ENCODE results near the gene SPAG16.

SPAG16 gene

DNA sequence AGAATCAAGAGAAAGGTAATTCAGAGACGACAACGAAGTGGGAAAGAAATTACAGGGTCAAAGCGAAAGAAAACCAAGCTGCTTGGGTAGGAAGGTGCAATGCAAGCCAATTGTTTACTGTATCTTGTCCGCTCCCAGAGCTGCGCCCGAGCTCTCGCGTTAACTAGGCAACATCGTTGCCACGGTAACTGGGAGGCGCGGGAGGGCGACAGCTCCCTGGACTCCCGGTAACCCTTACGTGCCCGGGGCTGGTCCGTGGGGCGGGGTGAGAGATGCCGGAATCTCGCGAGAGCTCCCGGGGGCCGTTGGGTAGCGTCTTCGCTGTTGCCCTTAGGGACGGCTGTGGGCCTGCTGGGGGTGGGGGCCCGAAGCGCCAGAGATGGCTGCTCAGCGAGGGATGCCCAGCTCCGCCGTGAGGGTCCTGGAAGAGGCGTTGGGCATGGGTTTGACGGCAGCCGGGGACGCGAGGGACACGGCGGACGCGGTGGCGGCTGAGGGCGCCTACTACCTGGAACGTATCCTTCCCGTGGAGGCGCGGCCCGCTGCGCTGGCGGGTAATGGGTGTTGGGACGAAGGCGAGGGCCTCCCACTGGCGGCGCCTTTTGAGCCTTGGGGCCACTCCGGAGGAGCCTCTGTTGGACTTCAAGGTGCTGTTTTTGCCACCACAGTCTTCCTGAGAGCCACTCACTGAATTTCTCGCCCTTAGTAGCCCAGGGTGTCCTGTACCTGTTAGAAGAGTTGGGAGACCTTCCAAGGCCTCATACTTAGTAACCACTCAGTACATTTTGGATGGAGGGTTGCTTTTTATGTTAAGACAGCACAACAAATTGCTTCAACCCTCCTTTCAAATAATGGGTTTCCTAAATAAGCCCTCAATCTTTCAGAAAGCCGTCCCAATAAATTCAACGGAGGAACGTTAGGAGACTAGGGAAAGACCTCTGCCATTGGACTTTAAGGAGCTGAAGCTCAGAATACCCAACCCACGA lies at the start of gene SPAG16:
SPAG16 (plus strand) TSS at position 360 of the 986 bp plus-strand sequence.
- peak; percentile 76 to 98 for DNase-seq (ENCODE audit: low read depth in 1 of 2, low spot score in 1 of 2)
- in situ Hi-C loops (cut with HindIII; ENCODE audit: low pct_unique_long_range_greater_than_20kb, low sequenced_read_pairs) = no loop called here
- no peak for TF ChIP-seq JUND (IDR thresholded peaks at IDR 0.05; ENCODE audit: low read depth)

GRCh38 chr2:213234641-213235040 lies 49.6 kb upstream of the SPAG16 start:
- in situ Hi-C loops (cut with HindIII; ENCODE audit: low pct_unique_long_range_greater_than_20kb, low sequenced_read_pairs) = no loop called here
- DNase-seq (ENCODE audit: low read depth in 1 of 2, low spot score in 1 of 2) = no peak
- TF ChIP-seq JUND (IDR thresholded peaks at IDR 0.05; ENCODE audit: low read depth) = no peak

GRCh38 chr2:213235741-213236140 lies 48.5 kb upstream of the SPAG16 start:
- DNase-seq (ENCODE audit: low read depth in 1 of 2, low spot score in 1 of 2) = no peak
- in situ Hi-C loops (cut with HindIII; ENCODE audit: low pct_unique_long_range_greater_than_20kb, low sequenced_read_pairs) = no loop called here
- TF ChIP-seq JUND (IDR thresholded peaks at IDR 0.05; ENCODE audit: low read depth) = no peak

GRCh38 chr2:213237251-213237650 lies 47.0 kb upstream of the SPAG16 start:
- no peak for TF ChIP-seq JUND (IDR thresholded peaks at IDR 0.05; ENCODE audit: low read depth)
- no peak for DNase-seq (ENCODE audit: low read depth in 1 of 2, low spot score in 1 of 2)
- in situ Hi-C loops (cut with HindIII; ENCODE audit: low pct_unique_long_range_greater_than_20kb, low sequenced_read_pairs) = no loop called here

- no peak for DNase-seq (ENCODE audit: low read depth in 1 of 2, low spot score in 1 of 2)
- no peak for TF ChIP-seq JUND (IDR thresholded peaks at IDR 0.05; ENCODE audit: low read depth)
- in situ Hi-C loops (cut with HindIII; ENCODE audit: low pct_unique_long_range_greater_than_20kb, low sequenced_read_pairs) = no loop called here
Measured at GRCh38 chr2:213237787-213238186, 46.5 kb upstream of the SPAG16 start.

GRCh38 chr2:213238753-213239495 lies 45.3 kb upstream of the SPAG16 start:
- no peak for TF ChIP-seq JUND (IDR thresholded peaks at IDR 0.05; ENCODE audit: low read depth)
- peak in 1 of 2 experiments; percentile 44 for DNase-seq (ENCODE audit: low read depth in 1 of 2, low spot score in 1 of 2)
- in situ Hi-C loops (cut with HindIII; ENCODE audit: low pct_unique_long_range_greater_than_20kb, low sequenced_read_pairs) = no loop called here

- TF ChIP-seq JUND (IDR thresholded peaks at IDR 0.05; ENCODE audit: low read depth) = no peak
- in situ Hi-C loops (cut with HindIII; ENCODE audit: low pct_unique_long_range_greater_than_20kb, low sequenced_read_pairs) = no loop called here
- DNase-seq (ENCODE audit: low read depth in 1 of 2, low spot score in 1 of 2) = no peak
Measured at GRCh38 chr2:213241817-213242216, 42.4 kb upstream of the SPAG16 start.

DNA sequence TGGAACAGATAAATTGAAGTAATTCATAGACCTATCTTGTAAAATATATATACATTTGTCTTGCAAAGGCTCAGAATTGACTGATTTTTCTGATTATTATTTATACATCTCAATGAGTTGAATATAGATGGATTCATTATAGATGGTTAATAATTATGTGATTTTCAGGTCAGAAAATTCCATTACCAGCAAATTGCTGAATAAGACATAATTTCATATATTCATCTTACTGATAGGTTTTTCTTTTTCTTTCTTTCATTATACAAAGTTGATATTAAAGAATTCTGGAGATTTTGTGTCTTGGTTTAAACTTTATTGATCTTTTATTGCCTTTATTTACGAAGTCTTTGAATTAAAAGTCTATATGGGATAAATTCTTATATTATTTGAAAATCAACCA lies 41.6 kb upstream of the SPAG16 start:
- no peak for DNase-seq (ENCODE audit: low read depth in 1 of 2, low spot score in 1 of 2)
- TF ChIP-seq JUND (IDR thresholded peaks at IDR 0.05; ENCODE audit: low read depth) = no peak
- in situ Hi-C loops (cut with HindIII; ENCODE audit: low pct_unique_long_range_greater_than_20kb, low sequenced_read_pairs) = no loop called here

GRCh38 chr2:213243189-213244044 lies 40.8 kb upstream of the SPAG16 start:
- no peak for TF ChIP-seq JUND (IDR thresholded peaks at IDR 0.05; ENCODE audit: low read depth)
- in situ Hi-C loops (cut with HindIII; ENCODE audit: low pct_unique_long_range_greater_than_20kb, low sequenced_read_pairs) = no loop called here
- no peak for DNase-seq (ENCODE audit: low read depth in 1 of 2, low spot score in 1 of 2)

DNA sequence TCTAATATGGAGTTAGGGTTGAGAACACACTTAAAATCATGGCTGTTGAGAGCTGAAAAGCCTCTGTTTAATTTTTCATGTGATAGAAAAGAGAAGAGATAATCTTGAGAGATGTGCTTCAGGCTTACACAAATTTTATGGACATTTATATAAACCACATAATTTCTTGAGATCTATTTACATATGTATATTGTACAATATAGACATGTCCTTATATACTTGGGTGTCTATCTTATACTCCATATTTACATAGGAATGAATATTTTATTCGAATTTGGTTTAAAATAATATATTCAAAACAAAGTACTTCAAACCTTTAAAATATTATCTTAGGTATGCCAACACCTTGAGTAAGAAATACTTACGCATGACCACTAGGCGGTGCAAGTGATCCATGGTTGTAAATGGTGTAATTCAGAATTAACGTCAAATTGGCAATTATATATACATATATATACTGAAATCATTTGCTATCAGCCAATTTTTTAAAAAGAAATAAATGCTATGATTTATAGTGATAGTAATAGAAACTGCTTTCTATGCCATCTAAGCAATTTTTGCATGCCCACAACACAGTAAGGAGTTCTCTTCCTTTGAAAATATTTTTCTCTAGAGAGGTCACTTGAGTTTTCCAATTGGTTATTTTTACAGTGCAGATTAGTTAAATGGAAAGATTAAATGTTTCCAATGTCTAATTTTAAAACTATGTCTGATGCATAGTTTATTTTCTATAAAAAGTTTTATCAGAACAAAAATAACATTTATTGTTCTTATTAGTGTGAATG lies 37.6 kb upstream of the SPAG16 start:
- DNase-seq (ENCODE audit: low read depth in 1 of 2, low spot score in 1 of 2) = peak in 1 of 2 experiments; percentile 56
- in situ Hi-C loops (cut with HindIII; ENCODE audit: low pct_unique_long_range_greater_than_20kb, low sequenced_read_pairs) = no loop called here
- no peak for TF ChIP-seq JUND (IDR thresholded peaks at IDR 0.05; ENCODE audit: low read depth)

DNA sequence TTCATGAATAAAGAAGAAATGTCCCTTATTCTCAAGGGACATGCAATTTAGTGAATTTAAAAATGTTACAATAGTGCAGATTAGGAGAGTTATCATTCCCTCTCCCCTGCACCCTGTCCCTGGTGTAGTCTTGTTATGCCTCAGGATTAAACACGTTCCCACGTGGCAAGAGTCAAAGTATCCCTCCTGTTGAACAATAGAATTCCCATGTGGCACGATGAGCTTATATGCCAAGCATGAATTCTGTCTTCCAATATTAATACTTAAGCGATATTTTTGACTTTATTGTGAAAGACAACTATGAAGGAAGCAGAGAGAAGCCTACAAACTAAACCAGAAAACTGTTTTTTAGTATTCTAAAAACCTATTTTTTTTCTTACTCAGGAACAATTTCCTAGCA lies 36.7 kb upstream of the SPAG16 start:
- no peak for TF ChIP-seq JUND (IDR thresholded peaks at IDR 0.05; ENCODE audit: low read depth)
- in situ Hi-C loops (cut with HindIII; ENCODE audit: low pct_unique_long_range_greater_than_20kb, low sequenced_read_pairs) = no loop called here
- no peak for DNase-seq (ENCODE audit: low read depth in 1 of 2, low spot score in 1 of 2)

All from T47D (cell line).